DND-41 (cell line): ENCODE measurements around the gene TRIM59.

ENCODE experiments used
- EZH2 ChIP-seq: IDR thresholded peaks from 3 replicates; pipeline ENCODE4 v1.6.1; 2012; ENCODE audit warnings: borderline replicate concordance, low read depth, mild to moderate bottlenecking, moderate library complexity, low read length, inconsistent platforms; ENCODE audit not compliant: severe bottlenecking
- TF ChIP-seq, protein P1 (sequence below): IDR thresholded peaks from 2 replicates; pipeline ENCODE4 v1.5.1; 2012; ENCODE audit warnings: borderline replicate concordance, low read length, moderate library complexity, mild to moderate bottlenecking; ENCODE audit not compliant: poor library complexity, severe bottlenecking; ENCODE audit errors: extremely low read depth

DNA sequence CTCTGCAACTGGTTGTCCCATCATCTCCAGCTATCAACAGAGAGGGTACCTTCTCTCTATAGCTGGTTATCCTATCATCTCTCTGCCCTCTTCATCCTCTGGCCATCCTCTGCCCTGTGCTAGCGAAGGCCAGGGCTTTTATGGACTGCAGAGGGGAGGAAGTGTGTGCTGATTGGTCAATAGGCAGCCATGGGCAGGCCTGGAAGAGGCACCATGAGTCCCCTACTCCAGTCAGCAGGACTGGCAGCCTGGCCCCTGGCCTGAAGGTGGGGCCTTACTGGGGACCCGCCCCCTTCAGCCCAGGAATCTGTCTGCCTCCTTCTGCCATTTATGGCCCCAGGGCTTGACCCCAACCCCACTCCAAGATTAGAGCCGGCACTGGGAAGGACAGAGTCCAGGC, 10.4 kb upstream of the TRIM59 start:
- TF ChIP-seq, protein P1, sequence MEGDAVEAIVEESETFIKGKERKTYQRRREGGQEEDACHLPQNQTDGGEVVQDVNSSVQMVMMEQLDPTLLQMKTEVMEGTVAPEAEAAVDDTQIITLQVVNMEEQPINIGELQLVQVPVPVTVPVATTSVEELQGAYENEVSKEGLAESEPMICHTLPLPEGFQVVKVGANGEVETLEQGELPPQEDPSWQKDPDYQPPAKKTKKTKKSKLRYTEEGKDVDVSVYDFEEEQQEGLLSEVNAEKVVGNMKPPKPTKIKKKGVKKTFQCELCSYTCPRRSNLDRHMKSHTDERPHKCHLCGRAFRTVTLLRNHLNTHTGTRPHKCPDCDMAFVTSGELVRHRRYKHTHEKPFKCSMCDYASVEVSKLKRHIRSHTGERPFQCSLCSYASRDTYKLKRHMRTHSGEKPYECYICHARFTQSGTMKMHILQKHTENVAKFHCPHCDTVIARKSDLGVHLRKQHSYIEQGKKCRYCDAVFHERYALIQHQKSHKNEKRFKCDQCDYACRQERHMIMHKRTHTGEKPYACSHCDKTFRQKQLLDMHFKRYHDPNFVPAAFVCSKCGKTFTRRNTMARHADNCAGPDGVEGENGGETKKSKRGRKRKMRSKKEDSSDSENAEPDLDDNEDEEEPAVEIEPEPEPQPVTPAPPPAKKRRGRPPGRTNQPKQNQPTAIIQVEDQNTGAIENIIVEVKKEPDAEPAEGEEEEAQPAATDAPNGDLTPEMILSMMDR: no peak
- TF ChIP-seq EZH2: no peak
